ENCODE data around the gene PRDM1.
"Not testable (repeated sequence)": the region's sequence is repeated elsewhere in the genome, so short reads cannot be mapped to it uniquely, and the experiment has no call there.

Gene PRDM1

GRCh38 chr6:106146852-106147351 is 60.8 kb downstream of the PRDM1 start:
- TF ChIP-seq CTCF (conservative IDR thresholded peaks at IDR 0.05; ENCODE audit: control insufficient read depth, insufficient read depth, low read depth, low read length) = no peak
- H3K4me3 ChIP-seq (ENCODE audit: control insufficient read depth, low read depth, low read length) = no peak overlapping the region
- DNase-seq (ENCODE audit: low read depth) = peak; percentile 49

- no peak for DNase-seq (ENCODE audit: low read depth)
- TF ChIP-seq CTCF (conservative IDR thresholded peaks at IDR 0.05; ENCODE audit: control insufficient read depth, insufficient read depth, low read depth, low read length) = no peak
- no peak overlapping the region for H3K4me3 ChIP-seq (ENCODE audit: control insufficient read depth, low read depth, low read length)
These were observed 61.3 kb downstream of the PRDM1 start for GRCh38 chr6:106147476-106147875.

GRCh38 chr6:106149472-106150069 is 63.4 kb downstream of the PRDM1 start:
- no peak for TF ChIP-seq CTCF (conservative IDR thresholded peaks at IDR 0.05; ENCODE audit: control insufficient read depth, insufficient read depth, low read depth, low read length)
- no peak for DNase-seq (ENCODE audit: low read depth)
- no peak overlapping the region for H3K4me3 ChIP-seq (ENCODE audit: control insufficient read depth, low read depth, low read length)

- H3K4me3 ChIP-seq (ENCODE audit: control insufficient read depth, low read depth, low read length); DNase-seq (ENCODE audit: low read depth): not testable (repeated sequence)
These were observed 66.3 kb downstream of the PRDM1 start for GRCh38 chr6:106152476-106152875.

- H3K4me3 ChIP-seq (ENCODE audit: control insufficient read depth, low read depth, low read length) = no peak overlapping the region
- no peak for DNase-seq (ENCODE audit: low read depth)
- TF ChIP-seq CTCF (conservative IDR thresholded peaks at IDR 0.05; ENCODE audit: control insufficient read depth, insufficient read depth, low read depth, low read length) = no peak
These were observed 66.8 kb downstream of the PRDM1 start for GRCh38 chr6:106152952-106153351.

- no peak for TF ChIP-seq CTCF (conservative IDR thresholded peaks at IDR 0.05; ENCODE audit: control insufficient read depth, insufficient read depth, low read depth, low read length)
- H3K4me3 ChIP-seq (ENCODE audit: control insufficient read depth, low read depth, low read length) = no peak overlapping the region
- DNase-seq (ENCODE audit: low read depth) = no peak
These were observed 68.2 kb downstream of the PRDM1 start for GRCh38 chr6:106154326-106154725.

GRCh38 chr6:106155219-106155830 is 69.2 kb downstream of the PRDM1 start:
- no peak for TF ChIP-seq CTCF (conservative IDR thresholded peaks at IDR 0.05; ENCODE audit: control insufficient read depth, insufficient read depth, low read depth, low read length)
- DNase-seq (ENCODE audit: low read depth) = no peak
- no peak overlapping the region for H3K4me3 ChIP-seq (ENCODE audit: control insufficient read depth, low read depth, low read length)

Data from fibroblast of mammary gland (primary cell).